Measurements from ENCODE around the gene PIAS1. TPM values are rescaled to one million over a fixed set of nuclear protein-coding genes. Genes with fewer than 3 reads are reported as not detected.

The PIAS1 gene
- total RNA-seq, 1 experiment from 2014 or later = 25.9 TPM

DNA sequence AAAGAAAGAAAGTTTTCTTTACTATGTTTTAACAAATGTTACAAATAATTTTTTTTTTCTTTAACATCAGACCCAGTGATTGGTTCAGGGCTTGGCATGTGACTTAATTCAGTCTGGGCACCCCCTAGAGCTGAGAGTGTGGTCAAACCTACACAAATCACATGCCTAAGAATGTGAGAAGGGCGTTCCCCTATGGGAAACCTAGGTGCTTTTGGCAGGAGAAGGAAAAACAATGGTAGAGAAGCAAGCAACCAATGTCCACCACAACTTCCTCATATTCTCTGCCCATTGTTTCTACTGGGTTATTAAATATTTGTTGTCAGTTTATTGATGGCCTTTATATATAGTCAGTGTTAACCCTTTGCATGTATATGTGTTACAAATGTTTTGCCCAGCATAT lies 21.4 kb upstream of the PIAS1 start:
- no TSS peak for BruUV-seq (replicated peaks)
- Histone ChIP-seq H3K27ac (ENCODE audit: low read depth, low read length) (no peak overlapping the region), H3K27me3 (ENCODE audit: insufficient read depth, low read length) (no peaks in the 10 kb centered on the region), H3K9ac (ENCODE audit: low read length) (no peak overlapping the region), H2AFZ (ENCODE audit: low read depth, low read length, poor library complexity, severe bottlenecking) (no peak overlapping the region), H3K4me1 (ENCODE audit: control insufficient read depth in 1 of 2, insufficient read depth in 2 of 2, low read length in 2 of 2) (no peaks in the 10 kb centered on the region), H3K79me2 (ENCODE audit: insufficient read depth, low read length) (no peaks in the 10 kb centered on the region), H3K4me3 (replicated peaks in 1 of 2; ENCODE audit: low read depth in 1 of 2, low read length in 2 of 2) (no peak overlapping the region), H3K36me3 (ENCODE audit: control insufficient read depth in 1 of 2, insufficient read depth in 2 of 2, low read length in 2 of 2) (no peaks in the 10 kb centered on the region), H3K9me2 (ENCODE audit: insufficient read depth) (no peaks in the 10 kb centered on the region), H3K4me2 (ENCODE audit: low read length) (no peak overlapping the region), H4K20me1 (ENCODE audit: insufficient read depth) (no peaks in the 10 kb centered on the region), H3K9me3 (ENCODE audit: control insufficient read depth in 1 of 2, insufficient read depth in 1 of 2, low read depth in 1 of 2, low read length in 2 of 2) (no peaks in the 10 kb centered on the region)
- POLR2A ChIA-PET = no interaction called here
- RAD21 ChIA-PET (ENCODE audit: low non-redundant PET in 1 of 2, low total read pairs in 2 of 2, uncharacterized antibody in 2 of 2, unreplicated experiment in 2 of 2) = no interaction called here
- TF ChIP-seq SRF (IDR thresholded peaks at IDR 0.05; ENCODE audit: low read depth) (no peak), MAX (IDR thresholded peaks at IDR 0.05) (no peak), ELF1 (IDR thresholded peaks at IDR 0.05; ENCODE audit: borderline replicate concordance, low read depth) (no peak), CEBPB (IDR thresholded peaks at IDR 0.05; ENCODE audit: low read depth) (no peak), TCF7L2 (IDR thresholded peaks at IDR 0.05; ENCODE audit: borderline replicate concordance, extremely low read depth, insufficient read depth, insufficient read length) (no peak), ZNF274 (IDR thresholded peaks at IDR 0.05; ENCODE audit: low read depth, low read length) (no peak), YY1 (IDR thresholded peaks at IDR 0.05; ENCODE audit: extremely low read depth, insufficient replicate concordance, low read depth, low read length) (no peak), POLR2AphosphoS5 (IDR thresholded peaks at IDR 0.05; ENCODE audit: low read depth, low read length) (no peak), EZH2 (IDR thresholded peaks at IDR 0.05) (no peak), FOSL1 (IDR thresholded peaks at IDR 0.05; ENCODE audit: low read depth) (no peak), RAD21 (IDR thresholded peaks at IDR 0.05; ENCODE audit: low read depth) (no peak), EZH2phosphoT487 (IDR thresholded peaks at IDR 0.05; ENCODE audit: borderline replicate concordance) (no peak), EGR1 (IDR thresholded peaks at IDR 0.05; ENCODE audit: low read depth) (no peak)
- TF ChIP-seq, protein P1, sequence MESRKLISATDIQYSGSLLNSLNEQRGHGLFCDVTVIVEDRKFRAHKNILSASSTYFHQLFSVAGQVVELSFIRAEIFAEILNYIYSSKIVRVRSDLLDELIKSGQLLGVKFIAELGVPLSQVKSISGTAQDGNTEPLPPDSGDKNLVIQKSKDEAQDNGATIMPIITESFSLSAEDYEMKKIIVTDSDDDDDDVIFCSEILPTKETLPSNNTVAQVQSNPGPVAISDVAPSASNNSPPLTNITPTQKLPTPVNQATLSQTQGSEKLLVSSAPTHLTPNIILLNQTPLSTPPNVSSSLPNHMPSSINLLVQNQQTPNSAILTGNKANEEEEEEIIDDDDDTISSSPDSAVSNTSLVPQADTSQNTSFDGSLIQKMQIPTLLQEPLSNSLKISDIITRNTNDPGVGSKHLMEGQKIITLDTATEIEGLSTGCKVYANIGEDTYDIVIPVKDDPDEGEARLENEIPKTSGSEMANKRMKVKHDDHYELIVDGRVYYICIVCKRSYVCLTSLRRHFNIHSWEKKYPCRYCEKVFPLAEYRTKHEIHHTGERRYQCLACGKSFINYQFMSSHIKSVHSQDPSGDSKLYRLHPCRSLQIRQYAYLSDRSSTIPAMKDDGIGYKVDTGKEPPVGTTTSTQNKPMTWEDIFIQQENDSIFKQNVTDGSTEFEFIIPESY (IDR thresholded peaks at IDR 0.05; ENCODE audit: extremely low read depth, insufficient replicate concordance, low read length) = no peak
- no peak for DNase-seq (ENCODE audit: low read depth, low spot score)
- intact Hi-C loops (cut with micrococcal nuclease) = no loop called here
- CTCF ChIA-PET = no interaction called here
- no peak for ATAC-seq

Data from HCT116 (cell line).